RWPE2 (cell line): ENCODE data around the gene RERE.
A peak's percentile ranks its signal among the peaks of the same experiment; 100 is the strongest.

ENCODE experiments used
- ATAC-seq: fragments of 200-7000 bp; cut with Tn5 transposase; 3 replicates; pipeline ENCODE4 v1.9.1; 2021; ENCODE audit warnings: low read depth
- DNase-seq: peaks from one replicate; pipeline ENCODE4 v3.0.0-alpha.2; 2020; ENCODE audit warnings: low spot score
- H3K27ac ChIP-seq: fragments of 450-650 bp; 2 replicates; pipeline ENCODE4 v1.5.1; 2017; ENCODE audit warnings: mild to moderate bottlenecking; ENCODE audit not compliant: poor library complexity, severe bottlenecking
- H3K27me3 ChIP-seq: fragments of 250-450 bp; sonication (Bioruptor Pico); 2 replicates; pipeline ENCODE4 v1.5.1; 2021; ENCODE audit warnings: mild to moderate bottlenecking, moderate library complexity; ENCODE audit not compliant: insufficient read depth, poor library complexity, severe bottlenecking
- H3K36me3 ChIP-seq: fragments of 250-450 bp; sonication (Bioruptor Pico); 2 replicates; pipeline ENCODE4 v1.5.1; 2020; ENCODE audit warnings: low read depth, mild to moderate bottlenecking, moderate library complexity
- H3K4me1 ChIP-seq: fragments of 250-450 bp; sonication (Bioruptor Pico); 2 replicates; pipeline ENCODE4 v1.5.1; 2021; ENCODE audit warnings: mild to moderate bottlenecking, moderate library complexity; ENCODE audit not compliant: insufficient read depth, poor library complexity, severe bottlenecking
- H3K4me3 ChIP-seq: fragments of 250-450 bp; sonication (Bioruptor Pico); 2 replicates; pipeline ENCODE4 v1.5.1; 2021; ENCODE audit warnings: mild to moderate bottlenecking, moderate library complexity; ENCODE audit not compliant: severe bottlenecking
- H3K9me3 ChIP-seq: fragments of 250-450 bp; sonication (Bioruptor Pico); 2 replicates; pipeline ENCODE4 v1.5.1; 2021; ENCODE audit warnings: mild to moderate bottlenecking, moderate library complexity; ENCODE audit not compliant: severe bottlenecking
- TF ChIP-seq, protein P1 (sequence below): fragments of 450-650 bp; IDR thresholded peaks from one replicate; pipeline ENCODE4 v1.5.1; 2017; ENCODE audit warnings: mild to moderate bottlenecking, moderate library complexity; ENCODE audit not compliant: poor library complexity, severe bottlenecking

Gene RERE

GRCh38 chr1:8343464-8344001, 473.9 kb downstream of the RERE start:
- H3K9me3 ChIP-seq = no peaks in the 10 kb centered on the region
- no peaks in the 10 kb centered on the region for H3K36me3 ChIP-seq
- peaks cover 6% of the 10 kb centered on the region for H3K4me1 ChIP-seq
- no peak overlapping the region for H3K4me3 ChIP-seq
- H3K27ac ChIP-seq = peak overlapping the region; percentile 47
- DNase-seq (no peak), ATAC-seq (peak; percentile 91)
- TF ChIP-seq, protein P1, sequence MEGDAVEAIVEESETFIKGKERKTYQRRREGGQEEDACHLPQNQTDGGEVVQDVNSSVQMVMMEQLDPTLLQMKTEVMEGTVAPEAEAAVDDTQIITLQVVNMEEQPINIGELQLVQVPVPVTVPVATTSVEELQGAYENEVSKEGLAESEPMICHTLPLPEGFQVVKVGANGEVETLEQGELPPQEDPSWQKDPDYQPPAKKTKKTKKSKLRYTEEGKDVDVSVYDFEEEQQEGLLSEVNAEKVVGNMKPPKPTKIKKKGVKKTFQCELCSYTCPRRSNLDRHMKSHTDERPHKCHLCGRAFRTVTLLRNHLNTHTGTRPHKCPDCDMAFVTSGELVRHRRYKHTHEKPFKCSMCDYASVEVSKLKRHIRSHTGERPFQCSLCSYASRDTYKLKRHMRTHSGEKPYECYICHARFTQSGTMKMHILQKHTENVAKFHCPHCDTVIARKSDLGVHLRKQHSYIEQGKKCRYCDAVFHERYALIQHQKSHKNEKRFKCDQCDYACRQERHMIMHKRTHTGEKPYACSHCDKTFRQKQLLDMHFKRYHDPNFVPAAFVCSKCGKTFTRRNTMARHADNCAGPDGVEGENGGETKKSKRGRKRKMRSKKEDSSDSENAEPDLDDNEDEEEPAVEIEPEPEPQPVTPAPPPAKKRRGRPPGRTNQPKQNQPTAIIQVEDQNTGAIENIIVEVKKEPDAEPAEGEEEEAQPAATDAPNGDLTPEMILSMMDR = no peak
- H3K27me3 ChIP-seq = no peaks in the 10 kb centered on the region

DNA sequence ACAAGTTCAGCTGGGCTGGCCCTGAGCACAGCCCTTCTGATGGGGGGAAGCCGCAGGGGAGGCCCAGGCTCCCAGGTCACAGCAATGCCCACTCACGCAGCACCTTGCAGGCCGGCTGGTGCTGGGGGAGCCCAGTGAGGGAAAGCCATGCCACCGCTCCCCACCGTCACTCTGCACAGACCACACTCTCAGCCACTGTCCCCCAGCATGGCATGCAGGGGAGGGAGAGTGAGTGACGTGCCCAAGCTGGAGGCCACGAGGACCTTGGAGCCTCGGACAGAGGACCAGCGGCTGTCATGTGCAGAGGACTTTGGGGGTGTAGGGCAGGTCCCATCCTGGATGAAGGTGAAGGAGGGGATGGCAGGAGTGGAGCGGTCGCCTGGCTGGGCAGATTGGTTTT, 474.4 kb downstream of the RERE start:
- DNase-seq = no peak
- no peaks in the 10 kb centered on the region for H3K9me3 ChIP-seq
- no peaks in the 10 kb centered on the region for H3K36me3 ChIP-seq
- TF ChIP-seq, protein P1 = no peak
- peak overlapping the region; percentile 47 for H3K27ac ChIP-seq
- H3K27me3 ChIP-seq = no peaks in the 10 kb centered on the region
- ATAC-seq = no peak; the same call in 2 of the 3 replicates
- H3K4me3 ChIP-seq = no peak overlapping the region
- H3K4me1 ChIP-seq = peaks cover 6% of the 10 kb centered on the region

DNA sequence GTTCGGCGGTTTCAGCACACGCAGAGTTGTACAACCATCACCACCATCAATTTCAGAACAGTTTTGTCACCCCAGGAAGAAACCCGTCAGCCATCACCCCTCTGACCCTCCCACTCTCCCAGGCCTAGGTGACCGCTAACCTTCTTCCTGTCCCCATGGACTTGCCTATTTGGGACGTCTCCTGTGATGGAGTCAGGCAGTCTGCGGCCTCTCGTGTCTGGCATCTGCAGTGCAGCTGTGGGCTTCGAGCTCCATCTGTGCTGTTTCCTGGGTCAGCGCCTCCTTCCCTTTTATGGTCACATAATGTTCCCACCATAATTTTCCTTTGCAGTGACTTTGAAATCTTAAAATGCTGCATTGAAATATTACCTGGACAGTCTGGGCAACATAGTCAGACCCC, 475.1 kb downstream of the RERE start:
- no peak for ATAC-seq
- Histone ChIP-seq H3K36me3 (no peaks in the 10 kb centered on the region), H3K4me1 (peaks cover 6% of the 10 kb centered on the region), H3K4me3 (no peak overlapping the region), H3K27me3 (no peaks in the 10 kb centered on the region), H3K27ac (no peak overlapping the region), H3K9me3 (no peaks in the 10 kb centered on the region)
- TF ChIP-seq, protein P1 = no peak
- DNase-seq = no peak

DNA sequence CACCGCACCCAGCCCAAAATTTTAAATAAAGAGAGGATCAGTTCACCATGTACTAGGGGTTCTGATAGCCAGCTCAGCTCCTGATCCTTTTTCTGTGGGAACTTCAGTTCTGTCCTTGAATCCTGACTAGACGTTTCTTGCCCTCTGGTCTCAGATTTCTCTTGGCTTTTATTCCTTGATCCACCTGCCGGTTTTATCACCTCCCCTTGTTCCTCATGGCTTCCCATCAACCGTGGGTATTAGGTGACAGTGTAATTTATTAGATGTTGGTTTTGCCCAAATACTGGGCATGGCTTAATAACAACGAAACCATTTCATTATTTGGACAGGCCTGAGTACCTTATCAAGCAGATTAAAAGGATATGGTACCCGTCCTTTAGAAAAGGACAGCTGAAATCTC, 477.0 kb downstream of the RERE start:
- ATAC-seq = no peak
- H3K9me3 ChIP-seq = no peaks in the 10 kb centered on the region
- no peaks in the 10 kb centered on the region for H3K27me3 ChIP-seq
- no peak overlapping the region for H3K4me3 ChIP-seq
- peaks cover 6% of the 10 kb centered on the region for H3K4me1 ChIP-seq
- H3K36me3 ChIP-seq = no peaks in the 10 kb centered on the region
- no peak overlapping the region for H3K27ac ChIP-seq
- DNase-seq = no peak
- TF ChIP-seq, protein P1 = no peak

GRCh38 chr1:8339203-8339600, 478.2 kb downstream of the RERE start:
- Histone ChIP-seq H3K27ac (no peak overlapping the region), H3K36me3 (no peaks in the 10 kb centered on the region), H3K4me3 (no peak overlapping the region), H3K27me3 (no peaks in the 10 kb centered on the region), H3K4me1 (peaks cover 6% of the 10 kb centered on the region), H3K9me3 (no peaks in the 10 kb centered on the region)
- DNase-seq (no peak), ATAC-seq (no peak)
- TF ChIP-seq, protein P1 = no peak
